Kasumi-1 (cell line): ENCODE data around the gene SDC4.

Experiments used
- DNase-seq, 2 experiments: peaks; one replicate each; lab custom pipeline; 2025; lab: John Stamatoyannopoulos, UW

SDC4 gene

GRCh38 chr20:45347936-45348778 is at the start of gene SDC4:
Gene SDC4, minus strand, starts transcription at chr20:45348424. Its CDS starts 40 bp downstream, at chr20:45348384.
- DNase-seq, result no peak

DNA sequence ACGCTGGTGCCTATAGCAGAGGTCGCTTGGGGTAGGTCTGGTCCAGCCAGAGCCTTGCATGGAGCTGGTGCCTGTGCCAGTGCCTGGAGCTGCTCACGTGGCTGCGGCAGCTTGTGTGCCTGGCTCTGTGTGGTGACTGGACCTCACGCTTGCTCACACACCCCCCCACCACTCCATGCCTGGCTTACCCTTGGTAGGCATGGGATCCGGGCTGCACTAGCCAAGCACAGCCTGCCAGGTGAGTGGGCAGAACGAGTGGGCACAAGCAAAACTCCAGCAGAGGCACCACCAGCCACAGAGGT is 46.8 kb upstream of the SDC4 start:
- no peak for DNase-seq

GRCh38 chr20:45394221-45395113 is 46.2 kb upstream of the SDC4 start:
- no peak for DNase-seq

- no peak for DNase-seq
These were observed 44.5 kb upstream of the SDC4 start for GRCh38 chr20:45392733-45393132.

DNA sequence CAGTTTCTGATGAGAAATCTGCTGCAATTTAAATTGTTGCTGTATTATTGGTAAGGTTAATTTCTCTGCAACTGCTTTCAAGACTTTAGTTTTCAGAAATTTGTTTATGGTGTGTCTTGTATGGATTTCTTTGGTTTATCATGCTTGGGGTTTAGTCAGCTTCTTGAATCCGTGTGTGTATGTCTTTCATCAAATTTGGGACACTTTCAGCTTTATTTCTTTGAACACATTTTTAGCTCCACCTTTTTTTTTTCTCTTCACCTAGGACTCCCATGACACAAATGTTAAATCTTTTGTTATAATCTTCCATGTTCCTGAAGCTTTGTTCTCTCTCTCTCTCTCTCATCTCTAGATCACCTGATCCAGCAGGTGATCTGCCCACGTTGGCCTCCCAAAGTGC is 43.3 kb upstream of the SDC4 start:
- DNase-seq, result no peak

- no peak for DNase-seq
These were observed 42.7 kb upstream of the SDC4 start for GRCh38 chr20:45390931-45391330.

- DNase-seq, result no peak
These were observed 39.0 kb upstream of the SDC4 start for GRCh38 chr20:45387274-45387673.

DNA sequence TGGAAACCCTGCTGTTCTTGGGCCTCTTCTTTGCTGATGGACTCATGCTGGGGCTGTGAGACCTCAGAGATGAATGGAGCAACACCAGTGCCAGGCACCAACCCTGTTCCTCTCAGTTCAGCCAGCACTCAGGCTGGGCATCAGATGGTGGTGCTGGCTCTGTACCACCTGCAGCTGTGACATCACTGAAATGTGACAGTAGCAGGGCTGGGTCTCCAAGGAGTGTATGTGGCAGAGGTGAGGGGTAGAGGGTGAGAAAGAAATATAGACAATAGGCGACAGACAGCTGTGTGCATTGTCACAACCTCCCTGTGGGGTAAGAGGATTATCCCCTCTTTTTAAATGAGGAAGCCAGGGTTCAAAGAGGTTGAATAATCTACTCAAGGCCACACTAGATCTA is 30.0 kb upstream of the SDC4 start, which contains the start of gene TP53TG5:
Gene TP53TG5, minus strand, starts transcription at position 135 of the 400 bp plus-strand sequence. Its CDS starts 89 bp downstream, at position 46.
- no peak for DNase-seq

GRCh38 chr20:45377269-45377668 is 29.0 kb upstream of the SDC4 start:
- DNase-seq, result no peak

DNA sequence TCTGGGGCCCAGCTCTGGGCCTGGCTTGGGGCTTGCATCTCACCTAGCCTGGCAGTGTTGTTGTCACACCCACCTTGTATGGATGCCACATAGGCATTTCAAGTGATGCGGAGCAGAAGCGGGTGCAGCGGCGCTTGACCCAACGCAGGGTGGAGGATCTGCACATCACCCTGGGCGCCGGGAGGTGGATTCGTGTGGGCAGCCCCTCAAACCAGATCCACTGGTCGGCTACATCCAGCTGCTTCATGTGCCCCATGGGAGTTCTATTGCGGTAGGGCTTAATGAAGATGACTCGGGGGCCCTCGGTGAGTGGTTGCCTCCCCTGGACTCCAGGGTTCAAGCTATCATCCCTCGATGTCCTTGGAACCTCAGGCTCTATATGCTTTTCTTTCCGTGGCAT is 26.7 kb upstream of the SDC4 start:
- no peak for DNase-seq

- DNase-seq, result no peak
These were observed 25.9 kb upstream of the SDC4 start for GRCh38 chr20:45374101-45374467.

DNA sequence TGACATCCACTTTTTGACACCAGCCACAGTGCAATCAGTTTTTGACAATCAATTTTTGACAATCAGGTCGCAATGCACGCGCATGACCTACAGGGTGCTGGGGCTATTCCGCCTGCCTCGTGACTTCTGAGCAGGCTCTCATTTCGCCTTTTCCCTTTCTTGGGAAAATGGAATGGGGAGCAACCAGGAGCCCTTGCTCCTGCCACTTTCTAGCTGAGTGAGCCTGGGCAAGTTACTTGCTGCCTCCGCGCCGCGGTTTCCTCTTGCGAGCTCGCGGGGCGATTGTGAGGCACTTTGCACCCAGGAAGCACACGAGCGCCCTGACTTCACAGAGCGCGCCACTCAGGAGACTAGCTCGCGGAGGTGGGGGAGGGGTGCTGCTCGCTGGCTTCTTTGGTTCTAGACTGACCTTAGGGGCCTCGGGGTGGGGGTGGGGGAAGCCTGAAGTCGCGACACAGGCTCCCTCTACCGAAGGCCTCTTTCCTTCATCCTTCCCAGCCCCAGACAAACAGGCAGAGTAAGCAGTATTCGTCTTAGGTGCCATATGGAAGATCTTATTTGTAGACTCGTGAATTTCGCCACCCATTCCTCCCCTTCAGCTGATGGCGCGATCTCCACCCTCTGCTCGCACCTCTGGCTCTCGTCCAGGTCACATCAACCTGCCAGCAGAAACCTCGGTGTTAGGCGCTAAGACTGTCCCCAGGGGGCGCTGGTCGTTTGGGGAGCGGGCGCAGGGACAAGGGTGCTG is 25.3 kb upstream of the SDC4 start:
- DNase-seq, result peak; percentile 86 to 87

- DNase-seq, result no peak
These were observed 24.6 kb upstream of the SDC4 start for GRCh38 chr20:45372646-45373352.

DNA sequence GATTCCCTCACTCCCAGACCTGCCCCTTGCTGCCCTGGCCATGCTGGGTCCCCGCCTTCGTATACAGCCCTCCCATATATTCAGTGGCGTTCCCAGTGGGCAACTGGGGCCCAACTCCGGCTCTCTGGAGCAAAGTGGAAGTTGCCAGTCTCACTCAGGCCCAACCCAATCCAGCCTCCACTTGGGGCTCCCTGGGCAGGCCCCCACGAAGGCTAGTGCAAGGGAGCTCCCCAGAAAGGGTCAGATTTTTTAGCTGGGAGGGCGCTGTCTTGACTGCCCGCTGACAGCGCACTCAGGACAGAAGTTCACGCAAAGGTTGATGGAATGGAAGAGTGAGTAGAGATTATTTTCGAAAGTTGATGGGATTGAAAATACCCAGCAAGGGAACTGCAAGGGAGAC is 24.0 kb upstream of the SDC4 start:
- DNase-seq, result no peak

- DNase-seq, result no peak
These were observed 22.4 kb upstream of the SDC4 start for GRCh38 chr20:45370571-45371160.

GRCh38 chr20:45368221-45368980 is 20.2 kb upstream of the SDC4 start:
- DNase-seq, result peak; percentile 66 to 68

- DNase-seq, result no peak
These were observed 18.9 kb upstream of the SDC4 start for GRCh38 chr20:45367126-45367525.

DNA sequence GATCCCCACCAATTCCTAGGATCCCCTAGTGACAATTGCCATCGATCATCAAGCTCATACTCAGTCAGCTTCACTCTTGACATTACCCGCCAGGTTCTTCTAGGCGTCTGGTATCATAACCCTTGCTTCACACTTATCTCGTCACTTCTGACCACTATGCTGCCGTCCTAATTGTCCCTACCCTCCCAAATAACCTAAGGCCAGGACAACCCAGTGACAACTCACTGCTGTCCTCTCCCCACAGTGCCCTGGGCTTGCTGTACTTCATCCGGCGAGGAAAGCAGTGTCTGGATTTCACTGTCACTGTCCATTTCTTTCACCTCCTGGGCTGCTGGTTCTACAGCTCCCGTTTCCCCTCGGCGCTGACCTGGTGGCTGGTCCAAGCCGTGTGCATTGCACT is 18.4 kb upstream of the SDC4 start:
- DNase-seq, result no peak

DNA sequence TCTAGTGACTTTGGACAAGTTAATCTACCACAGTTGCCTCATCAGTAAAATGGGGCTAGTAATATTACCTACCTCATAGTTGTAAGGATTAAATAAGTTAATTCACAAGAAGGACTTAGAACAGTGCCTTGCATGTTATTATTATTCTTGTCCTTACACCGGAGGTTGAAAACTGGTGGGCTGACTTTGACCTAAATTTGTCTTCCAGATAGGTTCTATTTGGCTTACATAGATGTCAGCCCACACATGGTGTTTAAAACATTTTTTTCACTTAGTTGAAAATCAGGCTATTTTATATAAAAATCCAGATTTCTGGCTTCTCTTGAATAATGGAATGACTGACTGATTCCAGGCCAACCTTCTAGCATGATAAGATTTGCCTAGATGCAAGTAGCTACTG is 18.0 kb upstream of the SDC4 start:
- DNase-seq, result no peak

- no peak for DNase-seq
These were observed 17.3 kb upstream of the SDC4 start for GRCh38 chr20:45365444-45365970.
